Measurements from ENCODE around the gene XPNPEP2.
"Not testable (repeated sequence)": the region's sequence is repeated elsewhere in the genome, so short reads cannot be mapped to it uniquely, and the experiment has no call there.

The XPNPEP2 gene

DNA sequence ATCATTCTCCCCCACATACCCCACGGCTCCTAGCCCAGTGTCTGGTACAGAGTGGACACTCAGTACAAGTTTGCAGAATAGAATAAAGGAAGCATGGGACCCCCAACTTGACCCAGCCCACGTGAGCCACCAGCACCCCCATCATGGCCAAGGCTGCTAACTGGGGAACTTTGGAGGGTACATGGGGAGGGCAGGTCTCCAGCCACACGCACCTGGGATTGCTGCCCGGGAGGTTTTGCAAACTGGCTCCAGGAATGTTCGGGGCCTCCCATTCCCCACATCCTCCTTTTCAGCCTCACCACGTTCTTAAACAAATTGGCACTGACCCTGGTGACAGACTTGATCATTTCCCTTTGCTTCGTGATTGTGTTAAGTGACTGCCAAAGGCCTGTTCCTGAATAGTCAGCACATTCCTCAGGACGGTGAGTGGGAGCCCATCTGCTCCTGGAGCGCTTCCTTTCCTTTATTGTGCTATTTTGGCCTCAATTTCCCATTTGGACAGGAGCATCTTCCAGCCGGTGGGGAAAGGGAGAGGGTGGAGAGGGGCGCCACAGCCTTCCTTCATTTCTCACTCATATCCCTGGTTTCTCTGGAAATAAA is 18.7 kb upstream of the XPNPEP2 start:
- DNase-seq (ENCODE audit: low read depth in 2 of 2), result no peak

DNA sequence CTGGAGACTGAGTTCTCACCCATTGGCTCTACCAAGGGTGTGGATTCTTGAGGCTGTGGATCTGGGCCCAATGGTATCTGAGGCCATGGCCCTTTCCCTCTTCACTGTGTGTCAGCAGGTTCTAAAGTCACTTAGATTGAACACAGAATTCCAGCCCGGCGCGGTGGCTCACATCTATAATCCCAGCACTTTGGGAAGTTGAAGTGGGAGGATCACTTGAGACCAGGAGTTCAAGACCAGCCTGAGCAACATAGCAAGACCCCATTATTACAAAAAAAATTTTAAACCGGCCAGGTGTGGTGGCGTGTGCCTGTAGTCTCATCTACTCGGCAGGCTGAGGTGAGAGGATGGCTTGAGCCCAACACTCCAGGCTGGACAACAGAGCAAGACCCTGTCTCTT is 18.0 kb upstream of the XPNPEP2 start:
- DNase-seq (ENCODE audit: low read depth in 2 of 2), result no peak

- no peak for DNase-seq (ENCODE audit: low read depth in 2 of 2)
These were observed 17.4 kb upstream of the XPNPEP2 start for GRCh38 chrX:129721414-129721813.

GRCh38 chrX:129721870-129722269 is 16.9 kb upstream of the XPNPEP2 start:
- no peak for DNase-seq (ENCODE audit: low read depth in 2 of 2)

DNA sequence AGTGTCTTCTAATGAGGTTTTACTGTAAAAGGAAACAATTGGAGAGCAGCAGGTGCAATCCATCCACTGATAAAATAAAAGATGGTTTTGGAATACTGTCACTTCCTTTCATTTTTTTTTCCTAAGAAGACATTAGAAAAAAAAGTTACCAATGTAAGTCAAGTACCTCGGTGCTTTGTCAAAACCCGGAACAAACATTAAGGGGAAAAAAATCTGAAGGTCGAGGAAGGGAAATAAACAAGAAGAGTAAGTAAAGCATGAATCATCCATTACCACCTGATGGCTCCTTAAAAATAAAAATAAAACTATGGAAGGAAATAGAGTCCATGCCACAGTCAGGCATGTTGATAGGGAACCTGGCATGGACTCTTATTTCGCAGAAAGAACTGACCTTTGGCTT is 15.3 kb upstream of the XPNPEP2 start:
- DNase-seq (ENCODE audit: low read depth in 2 of 2), result no peak

DNA sequence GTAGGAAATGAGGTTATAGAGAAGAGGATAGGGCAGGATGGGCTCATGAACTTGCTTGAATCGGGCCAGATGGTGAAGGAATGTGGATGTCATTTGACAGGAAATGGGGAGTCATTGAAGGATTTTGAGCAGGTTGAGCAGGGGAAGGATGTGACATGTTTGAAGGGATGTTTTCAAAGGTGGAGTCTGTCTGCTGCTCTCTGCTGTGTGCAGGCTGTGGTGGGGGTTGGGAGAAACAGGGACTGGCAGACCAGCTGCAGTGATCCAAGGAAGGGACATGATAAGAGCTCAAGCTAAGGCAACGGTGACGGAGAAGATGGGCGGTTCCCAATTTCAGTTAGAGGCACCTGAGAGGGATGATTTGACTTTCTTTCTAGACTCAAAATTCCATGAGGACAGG is 14.0 kb upstream of the XPNPEP2 start:
- DNase-seq (ENCODE audit: low read depth in 2 of 2), result no peak

DNA sequence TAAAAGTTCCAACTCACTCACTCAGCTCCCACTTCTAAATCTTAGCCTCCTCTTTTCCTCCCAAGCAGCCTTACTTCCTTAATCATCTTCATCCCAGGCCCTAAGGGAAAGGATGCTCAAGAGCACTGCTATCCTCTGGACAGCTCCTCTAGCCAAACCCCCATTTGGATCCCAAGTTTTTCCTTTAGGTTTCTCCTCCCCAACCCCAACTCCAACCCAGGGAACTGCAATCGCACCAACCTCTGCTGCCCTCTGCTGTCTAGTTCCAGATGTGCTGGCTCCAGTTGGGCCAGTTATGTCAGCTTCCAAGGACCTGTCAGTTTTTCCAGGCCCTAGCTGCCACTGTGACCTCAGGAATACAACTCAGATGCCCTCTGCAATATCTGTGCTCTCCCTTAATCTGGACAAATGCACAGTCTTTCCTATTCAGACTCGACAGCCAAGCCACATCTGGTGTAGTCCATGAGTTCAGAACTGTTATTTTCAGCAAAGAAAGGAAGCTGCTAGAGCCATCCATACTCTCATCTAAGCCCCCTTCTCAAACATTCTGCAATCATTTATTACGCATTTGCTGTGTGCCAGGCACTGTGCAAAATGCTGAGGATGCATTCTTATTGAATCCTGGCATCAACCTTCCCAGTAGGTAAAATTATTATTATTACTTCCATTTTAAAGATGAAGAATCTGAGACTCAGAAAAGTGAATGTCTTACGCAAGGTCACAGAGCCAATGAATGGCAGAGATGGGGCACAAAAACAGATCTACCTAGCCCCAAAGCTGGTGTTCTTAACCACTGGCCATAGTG is 12.3 kb upstream of the XPNPEP2 start:
- DNase-seq (ENCODE audit: low read depth in 2 of 2), result no peak

DNA sequence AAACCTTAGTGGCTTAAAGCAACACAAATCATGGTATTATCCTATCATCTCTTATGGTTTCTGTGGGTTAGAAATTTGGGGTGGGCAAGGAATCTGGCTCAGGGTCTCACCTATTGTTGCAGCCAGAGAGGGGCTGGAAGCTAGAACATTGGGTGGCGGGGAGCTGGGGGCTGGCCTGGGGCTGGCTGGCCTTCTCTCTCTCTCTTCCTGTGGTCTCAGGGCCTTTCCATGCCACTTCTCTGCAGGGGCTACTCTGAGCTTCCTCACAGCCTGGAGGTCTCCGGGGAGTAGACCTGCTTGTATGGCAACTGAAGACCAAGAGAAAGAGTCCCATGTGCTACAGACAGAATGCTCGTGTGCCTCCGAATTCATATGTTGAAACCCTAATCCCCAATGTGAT is 10.7 kb upstream of the XPNPEP2 start:
- DNase-seq (ENCODE audit: low read depth in 2 of 2), result no peak

GRCh38 chrX:129731228-129731627 is 7.6 kb upstream of the XPNPEP2 start:
- DNase-seq (ENCODE audit: low read depth in 2 of 2), result no peak

GRCh38 chrX:129732857-129733256 is 5.9 kb upstream of the XPNPEP2 start:
- no peak for DNase-seq (ENCODE audit: low read depth in 2 of 2)

GRCh38 chrX:129733335-129733734 is 5.4 kb upstream of the XPNPEP2 start:
- no peak for DNase-seq (ENCODE audit: low read depth in 2 of 2)

DNA sequence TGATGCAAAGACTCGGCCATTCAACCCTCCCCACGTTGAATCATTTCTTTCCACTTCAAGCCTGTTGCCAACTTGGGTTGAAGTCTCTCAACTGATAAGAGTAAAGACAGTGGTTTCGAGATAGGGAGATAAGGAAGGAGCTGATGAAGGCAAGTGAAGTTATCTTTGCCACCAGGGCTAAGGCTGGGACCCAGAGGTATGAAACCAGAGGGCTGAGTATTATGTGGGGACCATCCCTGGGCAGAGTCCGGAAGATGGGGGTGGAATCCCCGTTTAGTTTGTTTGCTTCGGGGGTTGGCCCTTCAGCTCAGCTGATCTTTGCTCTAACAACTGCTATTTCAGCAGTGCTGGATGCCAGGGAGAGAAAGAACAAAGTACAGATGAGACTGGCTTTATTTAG is 2.3 kb upstream of the XPNPEP2 start:
- no peak for DNase-seq (ENCODE audit: low read depth in 2 of 2)

DNA sequence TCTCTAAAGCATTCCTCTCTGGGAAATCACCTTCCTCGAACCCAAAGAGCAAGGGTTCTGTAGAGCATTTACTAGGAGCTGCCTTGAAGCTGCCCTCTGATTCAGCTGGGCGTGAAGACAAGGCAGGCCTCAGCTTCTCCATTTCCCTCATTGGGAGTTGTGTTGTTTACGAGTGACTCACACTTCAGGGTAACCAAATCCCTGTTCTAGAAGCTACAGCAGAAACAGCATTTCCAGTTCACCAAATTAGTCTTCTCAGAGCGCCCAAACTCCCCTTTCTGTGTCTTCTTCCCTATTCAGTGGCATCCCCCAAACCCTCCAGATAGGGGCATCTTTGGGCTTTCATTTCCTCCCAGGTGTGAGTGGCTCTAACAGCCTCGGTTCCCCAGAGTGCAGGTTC is 863 bp upstream of the XPNPEP2 start:
- no peak for DNase-seq (ENCODE audit: low read depth in 2 of 2)

GRCh38 chrX:129739578-129739977 is 799 bp downstream of the XPNPEP2 start:
- no peak for DNase-seq (ENCODE audit: low read depth in 2 of 2)

DNA sequence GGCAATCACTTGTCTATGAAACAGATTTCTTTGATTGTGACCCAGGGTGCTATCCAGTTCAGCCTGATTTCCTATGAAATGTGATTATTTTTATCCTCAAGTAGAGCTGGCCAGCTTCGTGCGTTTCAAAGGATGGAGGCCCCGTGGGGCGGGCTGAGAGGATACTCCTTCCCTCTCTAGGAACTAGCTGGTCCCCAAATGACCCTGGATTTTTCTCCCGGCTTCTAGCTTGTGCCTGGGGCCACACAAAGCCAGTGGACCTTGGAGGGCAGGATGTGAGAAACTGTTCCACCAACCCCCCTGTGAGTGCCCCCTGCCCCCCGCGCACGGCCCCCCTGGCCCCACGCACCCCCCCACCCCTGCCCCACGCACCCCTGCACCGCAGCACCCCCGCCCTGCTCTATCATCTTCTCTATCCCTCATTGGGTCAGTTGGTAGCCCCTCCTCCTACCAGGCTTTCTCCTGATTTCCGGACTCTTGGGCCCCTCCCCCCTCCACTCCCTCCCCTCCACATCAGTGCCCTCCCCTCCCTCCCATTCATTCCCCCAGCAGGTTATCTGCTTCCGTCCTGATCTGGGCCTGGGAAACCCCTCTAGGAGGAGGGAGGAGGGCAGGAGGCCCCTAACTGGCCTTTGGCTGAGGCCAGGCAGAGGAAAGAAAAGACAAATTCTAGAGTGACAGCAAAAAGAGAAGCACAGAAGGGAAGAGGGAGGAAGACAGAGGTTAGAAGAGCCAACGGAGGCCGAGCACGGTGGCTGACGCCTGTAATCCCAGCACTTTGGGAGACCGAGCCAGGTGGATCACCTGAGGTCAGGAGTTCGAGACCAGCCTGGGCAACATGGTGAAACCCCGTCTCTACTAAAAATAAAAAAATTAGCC is 3.3 kb downstream of the XPNPEP2 start:
- DNase-seq (ENCODE audit: low read depth in 2 of 2), result no peak

- not testable (repeated sequence) for DNase-seq (ENCODE audit: low read depth in 2 of 2)
These were observed 4.0 kb downstream of the XPNPEP2 start for GRCh38 chrX:129742759-129743152.

DNA sequence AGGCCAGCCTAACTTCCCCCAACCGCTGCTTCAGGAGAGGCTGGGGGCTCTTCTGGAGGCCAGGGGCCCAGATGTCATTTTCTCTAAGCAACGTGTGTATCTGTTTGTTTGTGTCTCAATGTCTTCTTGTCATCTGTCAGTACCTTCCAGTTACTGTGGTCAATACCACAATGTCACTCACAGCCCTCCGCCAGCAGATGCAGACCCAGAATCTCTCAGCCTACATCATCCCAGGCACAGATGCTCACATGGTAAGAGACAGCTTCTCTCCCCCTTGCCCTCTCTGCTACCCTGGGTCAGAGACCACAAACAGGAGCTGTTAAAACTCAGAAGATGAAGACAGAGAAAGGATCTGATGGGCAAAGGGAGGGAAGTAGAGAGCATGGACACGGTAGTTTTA is 5.0 kb downstream of the XPNPEP2 start:
- DNase-seq (ENCODE audit: low read depth in 2 of 2), result no peak

DNA sequence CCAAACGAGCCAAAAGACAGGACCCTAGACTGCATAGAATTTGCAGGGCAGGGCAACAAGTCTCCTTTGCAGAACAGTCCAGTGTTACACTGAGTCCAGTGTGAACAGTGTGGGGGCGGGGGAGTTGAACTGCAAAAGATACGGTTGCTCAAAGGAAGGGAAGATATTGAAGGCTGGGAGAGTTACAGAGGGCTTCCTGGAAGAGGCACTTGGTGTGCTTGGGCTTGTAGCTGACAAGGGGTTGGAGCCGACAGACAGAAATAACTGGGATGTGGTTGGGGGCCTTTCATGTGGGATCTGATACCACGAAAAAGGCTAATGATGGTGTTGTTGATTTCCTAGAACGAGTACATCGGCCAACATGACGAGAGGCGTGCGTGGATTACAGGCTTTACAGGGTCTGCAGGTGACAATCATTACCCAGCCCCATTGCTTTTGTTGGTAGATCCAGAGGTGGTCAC is 6.1 kb downstream of the XPNPEP2 start:
- DNase-seq (ENCODE audit: low read depth in 2 of 2), result no peak

- DNase-seq (ENCODE audit: low read depth in 2 of 2), result no peak
These were observed 8.0 kb downstream of the XPNPEP2 start for GRCh38 chrX:129746557-129747470.

DNA sequence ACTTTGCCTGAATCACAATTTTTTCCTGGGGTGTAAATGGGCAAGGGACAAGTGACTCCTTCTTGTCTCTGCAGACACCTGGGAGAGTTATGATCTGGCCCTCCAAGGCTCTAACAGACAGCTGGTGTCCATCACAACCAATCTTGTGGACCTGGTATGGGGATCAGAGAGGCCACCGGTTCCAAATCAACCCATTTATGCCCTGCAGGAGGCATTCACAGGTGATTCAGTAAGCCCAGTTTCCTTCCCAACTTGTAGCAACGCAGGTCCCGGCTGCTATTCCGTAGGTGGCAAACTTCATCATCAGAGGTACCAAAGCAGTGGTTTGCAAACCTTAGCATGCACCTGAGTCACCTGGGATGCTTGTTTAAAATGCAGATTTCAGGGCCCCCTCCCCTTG is 8.8 kb downstream of the XPNPEP2 start:
- no peak for DNase-seq (ENCODE audit: low read depth in 2 of 2)

DNA sequence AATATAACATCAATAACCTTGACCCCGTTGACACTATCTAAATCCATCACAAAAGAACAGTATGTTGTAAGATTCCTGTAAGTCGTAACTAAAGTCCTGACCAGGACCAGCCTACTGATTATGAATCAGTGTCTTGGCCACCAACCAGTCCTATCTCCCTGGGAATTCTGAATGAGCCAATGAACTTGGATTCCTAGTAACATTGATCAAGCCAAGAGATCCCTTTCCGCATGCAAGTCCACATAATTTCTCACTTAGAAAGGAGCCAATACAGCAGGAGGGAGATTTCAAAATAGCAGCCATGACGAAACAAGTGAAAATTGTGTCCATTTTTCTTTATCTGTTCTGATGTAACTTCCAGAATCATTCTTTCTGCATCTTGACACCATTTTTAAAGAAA is 9.5 kb downstream of the XPNPEP2 start:
- DNase-seq (ENCODE audit: low read depth in 2 of 2), result no peak

DNA sequence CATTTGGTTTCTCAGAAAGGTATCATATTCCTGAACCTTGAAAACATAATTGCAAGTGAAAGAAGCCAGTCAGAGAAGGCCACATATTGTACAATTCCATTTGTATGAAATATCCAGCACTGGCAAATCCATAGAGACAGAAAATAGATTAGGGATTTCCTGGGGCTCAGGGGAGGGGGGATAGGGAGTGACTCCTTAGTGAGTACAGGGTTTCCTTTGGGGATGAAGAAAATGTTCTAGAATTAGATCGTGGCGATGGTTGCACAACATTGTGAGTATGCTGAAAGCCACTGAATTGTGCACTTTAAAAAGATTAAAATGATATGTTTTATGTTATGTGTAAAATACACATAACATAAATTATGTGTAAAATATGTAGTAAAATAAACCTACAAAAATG is 10.3 kb downstream of the XPNPEP2 start:
- DNase-seq (ENCODE audit: low read depth in 2 of 2), result no peak

Measured in stimulated activated CD8-positive, alpha-beta memory T cell treated with anti-CD3 and anti-CD28 coated beads, Interleukin-7, amount 100 ng/mL, for 1 hour (primary cell).